Glutamatergic neuron (in vitro differentiated cells): ENCODE results near the gene TUBGCP6. TPM values are rescaled to one million over a fixed set of nuclear protein-coding genes. Genes with fewer than 3 reads are reported as not detected.

Source experiments
- DNase-seq: peaks from one replicate; pipeline ENCODE4 v3.0.0; 2022
- H3K27ac Mint-ChIP-seq: one replicate; pipeline ENCODE4 v1.8.0; 2020; ENCODE audit warnings: mild to moderate bottlenecking, mixed read lengths, inconsistent platforms; ENCODE audit not compliant: unreplicated experiment
- H3K27me3 Mint-ChIP-seq: one replicate; pipeline ENCODE4 v1.8.0; 2020; ENCODE audit warnings: mild to moderate bottlenecking, moderate library complexity, mixed read lengths, inconsistent platforms; ENCODE audit not compliant: unreplicated experiment
- H3K36me3 Mint-ChIP-seq: one replicate; pipeline ENCODE4 v1.8.0; 2020; ENCODE audit warnings: mild to moderate bottlenecking, mixed read lengths, inconsistent platforms; ENCODE audit not compliant: unreplicated experiment
- H3K4me1 Mint-ChIP-seq: one replicate; pipeline ENCODE4 v1.8.0; 2020; ENCODE audit warnings: mild to moderate bottlenecking, low read depth, mixed read lengths, inconsistent platforms; ENCODE audit not compliant: unreplicated experiment
- H3K4me3 Mint-ChIP-seq: one replicate; pipeline ENCODE4 v1.8.0; 2020; ENCODE audit warnings: mild to moderate bottlenecking, mixed read lengths, inconsistent platforms; ENCODE audit not compliant: unreplicated experiment
- H3K9me3 Mint-ChIP-seq: one replicate; pipeline ENCODE4 v1.8.0; 2020; ENCODE audit warnings: mild to moderate bottlenecking, moderate library complexity, mixed read lengths, inconsistent platforms; ENCODE audit not compliant: unreplicated experiment
- total RNA-seq: library from RNA; stranded (reverse); fragmentation: NEBNext Ultra II Directional; extraction: Animal tissue kit (Norgen Biotek cat#: 25700); gene quantifications from one replicate; pipeline ENCODE4 v1.2.1, GENCODE V29; 2021; ENCODE audit not compliant: unreplicated experiment
- TF ChIP-seq, protein P1 (sequence below): fragments of 200-600 bp; sonication (generic); IDR thresholded peaks from one replicate; pipeline ENCODE4 v1.5.0; 2021; ENCODE audit not compliant: partially characterized antibody, unreplicated experiment

TUBGCP6 gene
- total RNA-seq, 1 donor from 2014 or later, result 51.0 TPM

DNA sequence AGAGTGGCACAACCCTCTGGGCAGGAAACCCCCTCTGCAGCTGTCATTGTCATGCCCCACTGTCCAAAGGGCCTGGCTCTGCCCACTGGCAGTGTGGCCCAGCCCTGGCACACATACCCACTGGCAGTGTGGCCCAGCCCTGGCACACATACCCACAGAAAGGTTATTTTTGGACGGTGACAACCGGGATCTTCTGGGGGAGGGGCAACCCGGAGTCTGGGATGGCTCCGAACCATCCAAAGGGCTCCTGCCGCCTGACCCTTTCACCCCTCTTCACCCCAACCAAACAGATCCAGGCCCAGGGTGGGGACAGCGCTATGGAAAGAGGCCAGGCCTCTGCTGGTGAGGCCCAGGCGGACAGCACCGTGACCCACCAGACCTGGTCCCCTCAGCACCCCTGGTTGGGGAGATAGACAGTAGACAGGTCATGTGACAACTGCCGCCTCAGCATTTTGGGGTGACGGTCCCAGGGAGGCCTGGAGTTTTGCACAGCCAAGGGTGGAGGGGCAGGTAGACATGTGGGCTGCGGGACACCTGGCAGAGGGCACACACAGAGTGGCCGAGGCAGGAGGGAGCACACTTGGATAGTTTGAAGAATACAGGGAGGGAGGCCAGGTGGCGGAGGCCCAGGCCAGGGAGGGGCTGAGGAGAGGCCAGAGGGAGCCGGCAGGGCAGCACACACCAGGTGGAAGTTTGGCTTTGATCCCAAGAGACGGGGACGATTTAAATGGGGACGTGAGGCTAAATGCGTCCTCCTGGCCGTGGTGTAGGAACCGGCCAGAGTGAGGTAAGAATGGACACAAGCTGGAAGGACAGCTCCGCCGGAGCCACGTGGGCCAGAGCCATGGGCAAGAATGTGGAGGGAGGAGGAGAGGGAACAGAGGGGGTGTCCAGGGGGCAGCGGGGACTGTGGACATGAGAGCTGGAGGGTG, 13.8 kb upstream of the TUBGCP6 start:
- Mint-ChIP-seq H3K4me3 (no peak overlapping the region), H3K4me1 (no peaks in the 10 kb centered on the region), H3K9me3 (peaks cover 2% of the 10 kb centered on the region), H3K27me3 (peaks cover 12% of the 10 kb centered on the region), H3K27ac (no peak overlapping the region), H3K36me3 (no peaks in the 10 kb centered on the region)
- TF ChIP-seq, protein P1, sequence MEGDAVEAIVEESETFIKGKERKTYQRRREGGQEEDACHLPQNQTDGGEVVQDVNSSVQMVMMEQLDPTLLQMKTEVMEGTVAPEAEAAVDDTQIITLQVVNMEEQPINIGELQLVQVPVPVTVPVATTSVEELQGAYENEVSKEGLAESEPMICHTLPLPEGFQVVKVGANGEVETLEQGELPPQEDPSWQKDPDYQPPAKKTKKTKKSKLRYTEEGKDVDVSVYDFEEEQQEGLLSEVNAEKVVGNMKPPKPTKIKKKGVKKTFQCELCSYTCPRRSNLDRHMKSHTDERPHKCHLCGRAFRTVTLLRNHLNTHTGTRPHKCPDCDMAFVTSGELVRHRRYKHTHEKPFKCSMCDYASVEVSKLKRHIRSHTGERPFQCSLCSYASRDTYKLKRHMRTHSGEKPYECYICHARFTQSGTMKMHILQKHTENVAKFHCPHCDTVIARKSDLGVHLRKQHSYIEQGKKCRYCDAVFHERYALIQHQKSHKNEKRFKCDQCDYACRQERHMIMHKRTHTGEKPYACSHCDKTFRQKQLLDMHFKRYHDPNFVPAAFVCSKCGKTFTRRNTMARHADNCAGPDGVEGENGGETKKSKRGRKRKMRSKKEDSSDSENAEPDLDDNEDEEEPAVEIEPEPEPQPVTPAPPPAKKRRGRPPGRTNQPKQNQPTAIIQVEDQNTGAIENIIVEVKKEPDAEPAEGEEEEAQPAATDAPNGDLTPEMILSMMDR, result no peak
- DNase-seq, result no peak

DNA sequence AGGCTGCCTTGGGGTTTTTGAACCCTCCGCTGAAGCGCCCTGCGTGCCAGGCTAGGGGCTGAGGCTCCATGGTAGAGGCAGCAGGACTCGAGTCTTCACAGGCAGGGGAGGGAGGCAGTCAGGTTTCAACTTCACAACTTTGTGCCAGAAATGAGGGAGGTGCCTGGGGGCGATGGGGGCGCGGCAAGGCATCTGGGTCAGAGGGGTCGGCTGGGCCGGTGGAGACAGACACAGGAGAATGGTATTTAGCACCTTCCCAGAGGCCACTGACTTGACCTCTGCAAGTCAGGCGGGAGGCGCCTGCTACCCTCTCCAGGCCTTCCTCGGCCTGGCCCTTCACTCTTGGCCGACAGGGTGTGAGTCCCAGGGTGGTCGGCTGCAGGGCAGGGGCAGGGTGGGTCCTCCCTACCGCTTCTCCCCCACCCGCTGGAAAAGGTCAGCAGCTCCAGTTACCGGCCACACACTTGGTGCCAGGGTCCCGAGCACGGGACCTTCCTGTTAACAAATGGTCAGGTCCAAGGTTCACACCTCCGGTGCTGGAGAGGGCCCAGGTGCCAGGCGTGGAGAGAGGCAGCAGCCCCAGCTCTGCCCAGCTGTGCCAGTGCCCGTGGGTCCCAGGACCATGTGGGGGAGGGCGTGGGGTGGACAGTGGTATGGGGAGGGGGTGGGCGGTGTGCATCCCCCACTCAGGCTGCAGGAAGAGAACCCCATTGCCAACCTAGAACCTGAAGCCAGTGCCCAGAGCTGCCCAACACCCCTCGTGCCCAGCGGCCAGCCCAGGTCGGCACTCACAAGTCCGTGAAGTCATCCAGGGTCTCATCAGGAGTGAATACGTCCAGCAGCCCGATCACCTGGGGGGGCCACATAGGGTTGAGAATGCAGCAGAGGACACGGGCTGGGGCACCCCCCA, 12.9 kb upstream of the TUBGCP6 start:
- Mint-ChIP-seq H3K27me3 (peaks cover 12% of the 10 kb centered on the region), H3K9me3 (peaks cover 2% of the 10 kb centered on the region), H3K36me3 (no peaks in the 10 kb centered on the region), H3K4me1 (no peaks in the 10 kb centered on the region), H3K4me3 (no peak overlapping the region), H3K27ac (no peak overlapping the region)
- no peak for DNase-seq
- TF ChIP-seq, protein P1, result no peak

DNA sequence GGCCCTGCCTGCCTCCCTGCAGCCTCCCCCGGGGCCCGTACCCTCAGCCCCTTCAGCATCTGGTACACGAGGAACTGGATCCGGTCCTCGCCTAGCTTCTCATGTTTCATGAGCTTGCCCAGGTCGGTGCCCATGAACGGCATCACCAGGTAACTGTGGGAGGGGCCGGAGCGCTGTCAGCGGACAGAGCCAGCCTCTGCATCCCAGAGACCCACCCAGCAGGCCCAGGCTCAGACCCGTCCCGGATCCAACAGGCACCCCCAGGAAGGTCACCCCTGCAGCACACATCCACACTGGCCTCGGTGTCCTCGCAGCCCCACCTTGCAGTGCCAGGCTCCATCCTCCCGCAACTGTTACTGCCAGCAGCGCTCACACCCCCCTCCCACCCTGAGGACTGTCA, 12.2 kb upstream of the TUBGCP6 start:
- Mint-ChIP-seq H3K27ac (no peak overlapping the region), H3K4me3 (no peak overlapping the region), H3K36me3 (no peaks in the 10 kb centered on the region), H3K27me3 (peaks cover 9% of the 10 kb centered on the region), H3K9me3 (peaks cover 2% of the 10 kb centered on the region), H3K4me1 (no peaks in the 10 kb centered on the region)
- no peak for DNase-seq
- TF ChIP-seq, protein P1, result no peak

DNA sequence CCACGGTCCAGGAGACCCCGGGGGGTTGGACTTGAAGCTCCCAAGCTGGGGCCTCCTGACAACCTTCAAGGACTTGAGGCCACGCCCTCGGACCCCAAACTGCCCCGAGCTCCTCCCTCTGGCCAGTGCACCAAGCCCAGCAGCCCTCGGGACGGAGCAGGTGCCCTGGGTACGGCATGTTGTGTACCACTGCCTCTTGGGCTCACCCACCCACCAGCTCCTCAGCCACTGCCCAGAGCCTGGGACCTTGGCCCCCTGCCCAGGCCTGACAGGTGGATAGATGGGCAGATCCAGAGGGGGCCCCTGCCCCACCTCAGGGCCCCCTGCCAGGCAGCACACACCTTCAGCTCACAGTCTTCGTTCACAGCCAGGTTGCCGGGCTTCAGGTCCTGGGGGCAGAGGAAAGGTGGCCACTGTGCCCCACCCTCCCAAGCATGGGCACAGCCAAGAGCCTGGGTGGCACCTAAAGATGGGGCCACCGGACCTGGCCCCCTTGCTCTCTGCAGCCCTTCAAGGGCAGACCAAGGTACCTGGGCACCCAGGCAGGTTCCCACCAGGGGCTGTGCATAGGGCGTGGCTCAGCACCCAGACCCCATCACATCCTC, 11.5 kb upstream of the TUBGCP6 start:
- Mint-ChIP-seq H3K36me3 (no peaks in the 10 kb centered on the region), H3K27me3 (peaks cover 8% of the 10 kb centered on the region), H3K27ac (no peak overlapping the region), H3K4me3 (no peak overlapping the region), H3K9me3 (peaks cover 2% of the 10 kb centered on the region), H3K4me1 (no peaks in the 10 kb centered on the region)
- no peak for DNase-seq
- TF ChIP-seq, protein P1, result no peak
